SU-DHL-6 (cell line): Measurements from ENCODE around the gene POU3F3.

Source experiments
- EZH2phosphoT487 ChIP-seq: fragments of 200-600 bp; sonication (generic), shearing (Covaris generic); conservative IDR thresholded peaks from 2 replicates; pipeline ENCODE4 v1.6.1; 2018; ENCODE audit warnings: mild to moderate bottlenecking, antibody characterized with exemption, low read length, moderate library complexity, mixed read lengths
- TF ChIP-seq, protein P1 (sequence below): fragments of 200-600 bp; sonication (generic); IDR thresholded peaks from one replicate; pipeline ENCODE4 v1.5.1; 2017; ENCODE audit warnings: antibody characterized with exemption, mild to moderate bottlenecking, low read length, moderate library complexity; ENCODE audit not compliant: insufficient read depth, poor library complexity, severe bottlenecking

DNA sequence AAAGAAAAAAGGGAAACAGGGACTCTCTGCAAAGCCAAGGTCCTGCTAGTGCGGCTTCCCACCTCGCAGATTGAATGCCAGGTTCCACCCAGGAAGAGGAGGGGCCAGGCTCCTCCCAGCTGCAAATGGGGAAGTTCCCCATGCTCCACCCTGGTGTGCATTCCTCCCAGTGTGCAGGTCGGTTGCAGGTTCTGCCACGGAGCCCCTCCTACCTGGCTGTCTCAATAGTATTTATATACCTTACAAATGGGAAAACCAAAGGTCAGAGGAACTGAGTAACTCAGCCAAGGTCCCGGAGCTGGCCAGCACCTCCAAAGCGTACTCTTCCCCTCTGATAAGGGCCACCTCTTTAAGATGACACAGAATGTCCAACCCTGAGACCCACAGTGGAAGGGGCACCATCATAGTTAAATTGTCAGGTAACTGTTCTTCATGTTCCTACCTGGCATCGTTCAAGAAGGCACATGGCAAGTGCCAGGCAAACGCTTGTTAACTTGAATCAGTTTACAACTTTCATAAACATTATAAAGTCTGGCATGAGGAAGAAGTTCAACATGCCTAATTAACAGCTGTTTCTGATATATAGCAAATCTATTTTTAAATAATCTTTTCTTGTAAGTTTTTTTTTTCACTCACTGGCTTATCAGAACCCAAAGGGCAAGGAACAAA is 35.5 kb downstream of the POU3F3 start:
- TF ChIP-seq, protein P1, sequence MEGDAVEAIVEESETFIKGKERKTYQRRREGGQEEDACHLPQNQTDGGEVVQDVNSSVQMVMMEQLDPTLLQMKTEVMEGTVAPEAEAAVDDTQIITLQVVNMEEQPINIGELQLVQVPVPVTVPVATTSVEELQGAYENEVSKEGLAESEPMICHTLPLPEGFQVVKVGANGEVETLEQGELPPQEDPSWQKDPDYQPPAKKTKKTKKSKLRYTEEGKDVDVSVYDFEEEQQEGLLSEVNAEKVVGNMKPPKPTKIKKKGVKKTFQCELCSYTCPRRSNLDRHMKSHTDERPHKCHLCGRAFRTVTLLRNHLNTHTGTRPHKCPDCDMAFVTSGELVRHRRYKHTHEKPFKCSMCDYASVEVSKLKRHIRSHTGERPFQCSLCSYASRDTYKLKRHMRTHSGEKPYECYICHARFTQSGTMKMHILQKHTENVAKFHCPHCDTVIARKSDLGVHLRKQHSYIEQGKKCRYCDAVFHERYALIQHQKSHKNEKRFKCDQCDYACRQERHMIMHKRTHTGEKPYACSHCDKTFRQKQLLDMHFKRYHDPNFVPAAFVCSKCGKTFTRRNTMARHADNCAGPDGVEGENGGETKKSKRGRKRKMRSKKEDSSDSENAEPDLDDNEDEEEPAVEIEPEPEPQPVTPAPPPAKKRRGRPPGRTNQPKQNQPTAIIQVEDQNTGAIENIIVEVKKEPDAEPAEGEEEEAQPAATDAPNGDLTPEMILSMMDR, result no peak
- no peak for TF ChIP-seq EZH2phosphoT487
